Spleen (tissue), 11 donors: ENCODE results near the gene MAP2. TPM values are rescaled to one million over a fixed set of nuclear protein-coding genes. Genes with fewer than 3 reads are reported as not detected.

ENCODE experiments used
- DNase-seq: peaks from one replicate; pipeline ENCODE4 v3.0.0-alpha.2; 2020
- H3K27ac ChIP-seq, 8 donors: fragments of 200-600 bp; sonication (generic) in 7 of 8; 1 replicate in 4 of 8; 2 replicates in 4 of 8; pipeline versions ENCODE4 v1.5.0 to v1.8.0; 2016 to 2021; ENCODE audit warnings: inconsistent platforms in 4 of 8, mild to moderate bottlenecking in 4 of 8, moderate library complexity in 1 of 8
- H3K27me3 ChIP-seq, 7 donors: fragments of 200-600 bp; sonication (generic) in 6 of 7; replicated peaks in 1 of 7; 1 replicate in 4 of 7; 2 replicates in 3 of 7; pipeline versions ENCODE4 v1.5.0 to v1.8.0; 2016 to 2021; ENCODE audit warnings: inconsistent platforms in 3 of 7, mild to moderate bottlenecking in 1 of 7
- H3K36me3 ChIP-seq, 6 donors: fragments of 200-600 bp; sonication (generic) in 5 of 6; 1 replicate in 4 of 6; 2 replicates in 2 of 6; pipeline versions ENCODE4 v1.5.0 to v1.8.0; 2016 to 2021; ENCODE audit warnings: inconsistent platforms in 2 of 6
- H3K4me1 ChIP-seq, 6 donors: fragments of 200-600 bp; sonication (generic) in 5 of 6; 1 replicate in 3 of 6; 2 replicates in 3 of 6; pipeline versions ENCODE4 v1.5.0 to v1.8.0; 2016 to 2021; ENCODE audit warnings: inconsistent platforms in 3 of 6
- H3K4me3 ChIP-seq, 8 donors: fragments of 200-600 bp; sonication (generic) in 7 of 8; 1 replicate in 4 of 8; 2 replicates in 4 of 8; pipeline versions ENCODE4 v1.5.0 to v1.8.0; 2016 to 2021; ENCODE audit warnings: inconsistent platforms in 4 of 8, mild to moderate bottlenecking in 4 of 8, moderate library complexity in 2 of 8
- H3K9me3 ChIP-seq, 8 donors: fragments of 200-600 bp; sonication (generic) in 7 of 8; 1 replicate in 4 of 8; 2 replicates in 4 of 8; pipeline versions ENCODE4 v1.5.0 to v1.8.0; 2016 to 2021; ENCODE audit warnings: inconsistent platforms in 4 of 8
- CTCF ChIP-seq, 11 experiments: fragments of 200-600 bp in 7 of 11; fragments of 450-650 bp in 4 of 11; sonication (generic) in 4 of 11; IDR thresholded peaks in 8 of 11; conservative IDR thresholded peaks in 3 of 11; 1 replicate in 7 of 11; 2 replicates in 4 of 11; pipeline versions ENCODE4 v1.4.0 to v1.8.0; 2016 to 2021; ENCODE audit warnings: antibody characterized with exemption in 11 of 11, inconsistent platforms in 4 of 11, mild to moderate bottlenecking in 1 of 11
- POLR2A ChIP-seq, 3 donors: fragments of 450-650 bp; IDR thresholded peaks; one replicate each; pipeline ENCODE4 v1.5.1; 2017; ENCODE audit warnings: antibody characterized with exemption in 3 of 3, mild to moderate bottlenecking in 1 of 3
- POLR2AphosphoS5 ChIP-seq, 3 donors: sonication (generic); formaldehyde crosslinking; IDR thresholded peaks; one replicate each; pipeline ENCODE4 v1.5.1; 2017; ENCODE audit warnings: antibody characterized with exemption in 3 of 3
- WGBS, 5 donors: extraction: QIAGEN DNeasy Blood & Tissue Kit in 3 of 5; methylation state at CpG; one replicate each; pipeline versions ENCODE4 v1.1.5 to v1.1.7; 2013 to 2018; 5-methylcytosine and 5-hydroxymethylcytosine counted together
- intact Hi-C: fragments of 100-400 bp; cut with DNase I; formaldehyde crosslinking; loops from one replicate; pipeline ENCODE4 v1.15.0; 2023; ENCODE audit warnings: low total_unique reads
- polyA plus RNA-seq, 3 donors: library from polyadenylated mRNA; stranded (reverse); fragments of 200-250 nt; gene quantifications; one replicate each; pipeline ENCODE4 v1.2.1, GENCODE V29; 2013
- total RNA-seq, 7 donors: library from RNA; depleted of rRNA in 3 of 7; stranded (reverse); fragments of >200 nt in 3 of 7; fragmentation: NEBNext Ultra II Directional in 4 of 7; extraction: Animal tissue kit (Norgen Biotek cat#: 25700) in 4 of 7; gene quantifications; one replicate each; pipeline versions ENCODE4 v1.1.0 to v1.2.1, GENCODE V29; 2016 to 2021
- donor health status: healthy with polysubstance abuse.
- donor health status: DM: no; HTN: no; CAD: no; lungs with moderate emphysema.
- donor health status: DM: no; HTN: no; CAD: no.
- donor health status: Bipolar disorder and iron deficiency.
- donor health status: healthy.
- donor health status: DM: no; HTN: no; CAD: no.
- donor health status: DM: yes; HTN: yes; CAD: no.

The MAP2 gene
- total and polyA plus RNA-seq, 10 donors: 0.38 to 5.0 (median 1.9) TPM

GRCh38 chr2:209601497-209601896 is 177.7 kb downstream of the MAP2 start:
- Histone ChIP-seq H3K27ac (no peak overlapping the region), H3K4me3 (no peak overlapping the region), H3K9me3 (no peaks in the 10 kb centered on the region), H3K4me1 (no peaks in the 10 kb centered on the region), H3K36me3 (no peaks in the 10 kb centered on the region), H3K27me3 (no peaks in the 10 kb centered on the region)
- 85 to 97% (median 93%) methylated on average over 1 of the region's 1 CpG for WGBS, 5 donors
- intact Hi-C loops: no loop called here
- DNase-seq: no peak
- TF ChIP-seq CTCF (IDR thresholded peaks at IDR 0.05 in 8 of 11, conservative IDR thresholded peaks at IDR 0.05 in 3 of 11) (no peak), POLR2A (IDR thresholded peaks at IDR 0.05) (no peak), POLR2AphosphoS5 (IDR thresholded peaks at IDR 0.05) (no peak)

- Histone ChIP-seq H3K36me3 (no peaks in the 10 kb centered on the region), H3K4me1 (no peaks in the 10 kb centered on the region), H3K9me3 (no peaks in the 10 kb centered on the region), H3K27ac (no peak overlapping the region), H3K4me3 (no peak overlapping the region), H3K27me3 (no peaks in the 10 kb centered on the region)
- TF ChIP-seq POLR2AphosphoS5 (IDR thresholded peaks at IDR 0.05) (no peak), POLR2A (IDR thresholded peaks at IDR 0.05) (no peak)
- intact Hi-C loops: no loop called here
- no peak for DNase-seq
- WGBS, 5 donors: 61 to 82% (median 75%) methylated on average over 1 of the region's 1 CpG
These were observed 178.4 kb downstream of the MAP2 start for GRCh38 chr2:209602259-209602658.

GRCh38 chr2:209609531-209609930 is 185.7 kb downstream of the MAP2 start:
- Histone ChIP-seq H3K9me3 (no peaks in the 10 kb centered on the region), H3K27me3 (no peaks in the 10 kb centered on the region), H3K4me1 (no peaks in the 10 kb centered on the region), H3K27ac (no peak overlapping the region), H3K36me3 (no peaks in the 10 kb centered on the region), H3K4me3 (no peak overlapping the region)
- intact Hi-C loops: no loop called here
- no peak for DNase-seq
- no peak for TF ChIP-seq POLR2AphosphoS5 (IDR thresholded peaks at IDR 0.05)
- no peak for TF ChIP-seq CTCF (IDR thresholded peaks at IDR 0.05 in 8 of 11, conservative IDR thresholded peaks at IDR 0.05 in 3 of 11)
- TF ChIP-seq POLR2A (IDR thresholded peaks at IDR 0.05): no peak
- WGBS, 5 donors: 61 to 77% (median 65%) methylated on average over 2 of the region's 2 CpGs

- no peaks in the 10 kb centered on the region for H3K36me3 ChIP-seq
- H3K4me1 ChIP-seq: no peaks in the 10 kb centered on the region
- 89 to 94% (median 91%) methylated on average over 1 of the region's 1 CpG for WGBS, 5 donors
- peaks cover 0 to 5% (median 2%) of the 10 kb centered on the region in 8 donors for H3K9me3 ChIP-seq
- DNase-seq: no peak
- intact Hi-C loops: no loop called here
- no peak overlapping the region for H3K27ac ChIP-seq
- no peaks in the 10 kb centered on the region for H3K27me3 ChIP-seq
- no peak for TF ChIP-seq POLR2AphosphoS5 (IDR thresholded peaks at IDR 0.05)
- no peak for TF ChIP-seq CTCF (IDR thresholded peaks at IDR 0.05 in 8 of 11, conservative IDR thresholded peaks at IDR 0.05 in 3 of 11)
- no peak for TF ChIP-seq POLR2A (IDR thresholded peaks at IDR 0.05)
- H3K4me3 ChIP-seq: no peak overlapping the region
These were observed 186.8 kb downstream of the MAP2 start for GRCh38 chr2:209610631-209611030.
